SIG-M5 treated with dmso at 0.1 percent for 504 hours (cell line): Measurements from ENCODE around the gene PCCA.
"Not testable (repeated sequence)": the region's sequence is repeated elsewhere in the genome, so short reads cannot be mapped to it uniquely, and the experiment has no call there.

Experiments
- DNase-seq: peaks from one replicate; lab custom pipeline; 2025; ENCODE audit not compliant: unreplicated experiment; lab: John Stamatoyannopoulos, UW

The PCCA gene

GRCh38 chr13:100521851-100522617 lies 433.1 kb downstream of the PCCA start:
- no peak for DNase-seq

GRCh38 chr13:100522618-100523309 lies 433.9 kb downstream of the PCCA start:
- DNase-seq, result no peak

GRCh38 chr13:100523411-100523810 lies 434.5 kb downstream of the PCCA start:
- DNase-seq, result no peak

GRCh38 chr13:100523981-100524386 lies 435.1 kb downstream of the PCCA start:
- DNase-seq, result no peak

- not testable (repeated sequence) for DNase-seq
Measured at GRCh38 chr13:100524688-100525087, 435.8 kb downstream of the PCCA start.

- DNase-seq, result no peak
Measured at GRCh38 chr13:100525453-100526317, 436.8 kb downstream of the PCCA start.

GRCh38 chr13:100526318-100527000 lies 437.6 kb downstream of the PCCA start:
- DNase-seq, result no peak

- DNase-seq, result no peak
Measured at GRCh38 chr13:100527644-100528043, 438.8 kb downstream of the PCCA start.

GRCh38 chr13:100528353-100528752 lies 439.5 kb downstream of the PCCA start:
- no peak for DNase-seq

- no peak for DNase-seq
Measured at GRCh38 chr13:100528820-100529219, 439.9 kb downstream of the PCCA start.

GRCh38 chr13:100529666-100530377 lies 440.9 kb downstream of the PCCA start:
- no peak for DNase-seq

- no peak for DNase-seq
Measured at GRCh38 chr13:100530671-100531213, 441.8 kb downstream of the PCCA start.

GRCh38 chr13:100532090-100532766 lies 443.3 kb downstream of the PCCA start:
- no peak for DNase-seq

- DNase-seq, result no peak
Measured at GRCh38 chr13:100532836-100533435, 444.0 kb downstream of the PCCA start.

- DNase-seq, result no peak
Measured at GRCh38 chr13:100533588-100534041, 444.7 kb downstream of the PCCA start.

GRCh38 chr13:100534147-100534843 lies 445.4 kb downstream of the PCCA start:
- DNase-seq, result no peak

GRCh38 chr13:100534911-100535310 lies 446.0 kb downstream of the PCCA start:
- DNase-seq, result no peak

GRCh38 chr13:100535426-100536135 lies 446.7 kb downstream of the PCCA start:
- no peak for DNase-seq
